OCI-M1 (cell line): ENCODE data around the gene CFAP45.

ENCODE experiments used
- DNase-seq: peaks from one replicate; lab custom pipeline; 2025; lab: John Stamatoyannopoulos, UW

Gene CFAP45

DNA sequence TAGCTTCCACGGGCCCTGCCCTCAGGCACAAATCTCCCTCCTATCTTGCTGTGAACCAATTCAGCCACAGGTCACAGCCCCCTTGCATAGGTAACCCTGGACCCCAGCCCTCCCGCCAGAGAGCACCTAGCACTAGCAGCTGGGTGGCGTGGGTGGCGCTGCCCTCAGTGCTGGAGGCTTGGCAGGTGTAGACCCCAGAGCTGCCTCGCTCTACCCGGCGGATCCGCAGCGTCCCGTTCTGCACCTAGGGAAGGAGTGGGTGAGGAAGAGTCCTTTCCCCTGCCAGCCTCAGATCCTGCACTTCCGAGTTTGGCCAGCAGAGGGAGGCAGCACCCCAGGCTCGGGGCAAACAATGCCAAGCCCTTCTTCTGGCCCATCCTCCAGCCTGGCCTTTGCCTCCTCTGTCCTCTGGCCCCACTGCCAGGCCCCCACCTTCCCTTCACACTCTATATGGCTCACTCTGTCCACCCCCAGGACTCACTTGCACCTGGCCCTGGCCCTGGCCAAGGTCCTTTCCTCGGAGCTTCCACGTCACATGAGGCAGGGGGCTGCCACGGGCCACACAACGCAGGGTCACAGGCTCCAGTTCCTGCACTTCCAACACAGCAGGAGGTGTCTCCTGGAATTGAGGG is 36.4 kb upstream of the CFAP45 start:
- peak; percentile 87 for DNase-seq

DNA sequence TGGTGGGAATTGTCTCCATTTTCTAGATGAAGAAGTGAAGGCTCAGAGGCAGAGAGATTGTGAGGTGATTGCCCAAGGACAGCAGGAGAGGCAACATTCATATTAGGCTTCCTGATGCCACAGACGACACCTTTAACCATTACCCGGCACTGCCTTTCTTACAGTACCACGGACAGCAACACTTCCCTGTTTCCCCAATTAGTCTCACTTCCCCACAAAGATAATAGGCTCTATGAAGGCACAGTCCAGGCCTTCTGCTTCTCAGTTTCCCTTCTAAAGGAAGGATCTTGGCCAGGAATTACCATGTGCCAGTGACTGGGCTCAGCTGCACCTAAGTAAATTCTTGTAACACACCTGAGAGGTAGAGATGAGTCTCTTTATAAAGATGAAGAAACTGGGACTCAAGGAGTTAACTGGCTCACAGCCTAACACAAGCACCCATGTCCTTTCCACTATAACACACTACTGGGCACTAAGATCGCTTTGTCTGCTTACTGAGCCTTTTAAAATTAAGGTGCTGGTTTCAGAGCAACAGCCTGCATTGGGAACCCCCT is 35.8 kb upstream of the CFAP45 start:
- DNase-seq = peak; percentile 62

- no peak for DNase-seq
Observed at GRCh38 chr1:159935305-159935704, 35.3 kb upstream of the CFAP45 start.

- no peak for DNase-seq
Observed at GRCh38 chr1:159934136-159935039, 34.4 kb upstream of the CFAP45 start.

GRCh38 chr1:159933347-159933746 is 33.4 kb upstream of the CFAP45 start:
- no peak for DNase-seq

DNA sequence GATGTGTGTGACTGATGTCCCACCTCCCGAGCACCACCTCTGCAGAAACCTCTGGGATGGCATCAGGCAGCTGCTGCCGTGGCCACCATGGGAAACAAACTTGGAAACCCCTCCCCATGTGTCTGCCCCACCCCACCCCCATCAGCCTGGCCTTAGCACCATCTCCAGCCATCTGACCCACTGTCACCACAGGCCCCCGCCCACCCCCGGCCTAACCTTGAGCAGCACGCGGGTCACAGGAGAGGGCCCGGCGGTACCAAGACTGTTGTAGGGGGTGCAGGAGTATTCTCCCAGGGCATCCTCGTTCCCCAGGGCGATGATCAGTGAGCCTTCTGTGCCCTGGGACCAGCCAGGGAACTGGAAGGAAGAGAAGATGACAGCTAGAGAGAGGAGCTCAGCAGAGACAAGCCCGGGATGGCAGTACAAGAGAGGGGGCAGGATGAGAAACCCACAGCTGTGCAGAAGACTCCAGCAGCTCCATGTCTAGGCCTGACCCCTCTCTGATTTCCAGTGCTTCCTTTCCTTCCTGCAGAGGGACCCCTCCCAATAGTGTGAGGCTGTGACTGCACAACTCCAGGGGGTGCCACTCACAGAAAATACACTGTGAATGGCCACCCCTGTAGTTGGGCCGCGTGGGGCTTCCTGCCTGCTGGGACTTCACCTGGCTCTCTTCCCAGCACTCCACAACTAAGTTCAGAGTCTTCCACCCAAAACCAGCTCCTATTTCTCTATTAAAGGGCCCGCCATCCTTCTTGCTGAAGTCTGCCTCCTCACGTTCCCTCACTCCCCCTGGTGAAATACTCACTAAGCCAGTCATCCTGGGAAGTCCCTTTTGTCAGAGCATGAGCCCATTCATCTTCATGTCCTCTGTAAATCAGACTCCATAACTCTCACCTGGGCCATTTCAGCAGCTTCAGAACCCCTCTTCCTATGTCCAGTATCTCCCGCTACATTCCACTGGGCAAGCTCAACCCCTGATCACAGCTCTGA is 32.6 kb upstream of the CFAP45 start:
- no peak for DNase-seq

- DNase-seq = no peak
Observed at GRCh38 chr1:159931795-159932173, 31.8 kb upstream of the CFAP45 start.

GRCh38 chr1:159931101-159931794 is 31.3 kb upstream of the CFAP45 start:
- no peak for DNase-seq

- no peak for DNase-seq
Observed at GRCh38 chr1:159930634-159931033, 30.7 kb upstream of the CFAP45 start.

DNA sequence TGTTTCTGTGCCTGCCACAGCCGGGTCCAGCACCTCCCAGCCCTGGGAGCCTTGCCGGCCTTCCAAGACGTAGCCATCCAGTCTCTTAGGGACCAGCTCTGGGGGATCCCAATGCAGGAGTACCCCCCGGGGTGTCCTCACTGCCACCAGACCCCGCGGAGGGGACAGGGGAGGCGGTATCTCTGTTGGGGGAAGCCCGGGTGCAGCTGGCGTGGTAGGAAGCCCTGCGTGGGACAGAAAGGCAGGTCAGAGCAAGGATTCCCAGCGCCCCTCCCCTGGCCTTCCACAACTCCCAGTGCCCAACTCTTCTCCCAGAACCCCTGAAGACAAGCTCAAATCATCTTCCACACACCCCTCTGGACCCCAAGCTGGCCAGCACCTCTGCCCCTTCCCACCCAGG is 30.3 kb upstream of the CFAP45 start:
- no peak for DNase-seq

DNA sequence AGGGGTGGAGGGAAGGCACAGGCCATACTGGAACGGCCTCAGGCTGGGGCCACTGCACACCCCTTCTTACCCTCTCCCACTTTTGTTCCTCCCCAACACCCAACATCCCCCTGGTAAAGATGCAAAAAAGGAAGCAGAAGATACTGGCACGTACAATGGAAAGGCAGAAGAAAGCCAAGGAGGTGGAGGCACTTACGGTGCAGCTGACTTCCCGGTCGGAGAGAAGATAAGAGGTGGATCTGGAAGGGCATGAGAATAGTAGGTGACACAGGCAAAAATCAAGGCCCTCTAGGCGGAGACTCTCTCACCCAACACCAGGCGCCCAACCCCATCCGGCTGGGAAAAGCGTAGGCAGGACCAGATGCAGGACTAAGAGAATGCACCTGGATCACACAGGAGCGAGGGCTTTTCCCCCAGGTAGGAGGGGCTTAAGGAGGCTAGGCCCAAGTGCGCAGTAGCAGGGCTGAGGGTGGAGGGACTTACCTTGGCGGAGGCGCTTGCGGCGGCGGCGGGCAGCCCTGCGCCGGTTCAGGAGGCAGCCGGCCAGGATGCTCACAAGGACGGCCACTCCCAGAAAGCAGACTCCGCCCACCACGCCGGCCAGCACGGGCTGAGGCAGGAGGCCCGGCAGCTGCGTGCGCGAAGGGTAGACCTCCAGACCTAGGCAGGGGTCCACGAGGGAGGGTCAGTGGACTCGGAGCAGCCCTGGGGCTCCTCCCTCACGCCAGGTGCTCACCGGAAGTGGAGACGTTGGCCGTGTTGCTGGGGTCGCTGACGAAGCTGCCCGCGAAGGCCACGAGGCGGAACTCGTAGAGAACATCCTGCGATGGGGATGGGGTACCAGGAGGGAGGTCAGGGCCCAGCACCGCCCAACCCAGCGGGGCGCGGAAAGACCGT is 29.4 kb upstream of the CFAP45 start:
- DNase-seq = no peak

GRCh38 chr1:159928491-159929050 is 28.6 kb upstream of the CFAP45 start:
- no peak for DNase-seq

DNA sequence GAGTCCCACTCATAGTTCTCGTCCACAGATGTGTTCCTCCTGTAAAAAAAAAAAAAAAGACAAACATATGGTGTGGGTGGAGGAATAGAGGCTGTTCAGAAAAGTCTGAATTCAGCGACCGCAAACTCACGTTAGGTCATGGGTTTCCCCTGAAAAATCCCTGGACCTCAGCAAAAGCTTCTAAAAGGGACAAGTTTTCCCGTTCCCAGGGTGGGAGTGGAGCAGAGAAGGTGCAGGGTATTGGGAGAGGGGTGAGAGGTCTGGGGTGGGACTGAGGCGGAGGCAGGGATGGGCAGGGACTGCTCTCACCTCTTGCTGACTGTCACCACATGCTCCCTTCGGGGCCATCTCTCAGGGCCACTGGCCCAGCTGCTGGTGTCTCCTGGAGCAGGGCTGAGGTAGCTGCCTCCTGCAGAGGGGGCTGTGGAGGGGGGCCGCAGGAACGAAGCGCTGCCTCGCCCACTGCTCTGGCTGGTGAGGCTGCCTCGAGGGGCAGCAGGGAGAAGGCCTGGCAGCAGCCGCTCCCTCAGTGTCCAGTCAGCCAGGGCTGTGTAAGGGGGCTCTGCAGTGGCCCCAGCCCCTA is 28.0 kb upstream of the CFAP45 start:
- DNase-seq = no peak

GRCh38 chr1:159927211-159927848 is 27.4 kb upstream of the CFAP45 start:
- DNase-seq = no peak

DNA sequence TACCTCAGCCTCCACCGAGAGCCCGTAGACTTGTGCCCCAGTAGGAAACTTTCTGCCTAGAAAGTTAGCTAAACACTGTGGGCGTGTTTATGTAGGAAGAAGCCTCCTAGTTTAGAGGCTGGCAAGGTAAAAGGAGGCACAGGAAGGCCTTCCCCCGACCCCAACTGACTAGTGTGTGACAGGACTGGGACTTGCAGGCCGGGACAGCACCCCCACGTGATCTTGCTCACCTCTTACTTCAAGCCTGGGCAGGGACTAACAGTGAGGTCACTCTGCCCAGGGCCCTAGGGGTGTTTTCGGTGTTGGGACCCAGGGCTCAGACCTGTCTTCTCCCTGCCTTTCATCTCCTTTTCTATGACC is 25.7 kb upstream of the CFAP45 start:
- DNase-seq = no peak

DNA sequence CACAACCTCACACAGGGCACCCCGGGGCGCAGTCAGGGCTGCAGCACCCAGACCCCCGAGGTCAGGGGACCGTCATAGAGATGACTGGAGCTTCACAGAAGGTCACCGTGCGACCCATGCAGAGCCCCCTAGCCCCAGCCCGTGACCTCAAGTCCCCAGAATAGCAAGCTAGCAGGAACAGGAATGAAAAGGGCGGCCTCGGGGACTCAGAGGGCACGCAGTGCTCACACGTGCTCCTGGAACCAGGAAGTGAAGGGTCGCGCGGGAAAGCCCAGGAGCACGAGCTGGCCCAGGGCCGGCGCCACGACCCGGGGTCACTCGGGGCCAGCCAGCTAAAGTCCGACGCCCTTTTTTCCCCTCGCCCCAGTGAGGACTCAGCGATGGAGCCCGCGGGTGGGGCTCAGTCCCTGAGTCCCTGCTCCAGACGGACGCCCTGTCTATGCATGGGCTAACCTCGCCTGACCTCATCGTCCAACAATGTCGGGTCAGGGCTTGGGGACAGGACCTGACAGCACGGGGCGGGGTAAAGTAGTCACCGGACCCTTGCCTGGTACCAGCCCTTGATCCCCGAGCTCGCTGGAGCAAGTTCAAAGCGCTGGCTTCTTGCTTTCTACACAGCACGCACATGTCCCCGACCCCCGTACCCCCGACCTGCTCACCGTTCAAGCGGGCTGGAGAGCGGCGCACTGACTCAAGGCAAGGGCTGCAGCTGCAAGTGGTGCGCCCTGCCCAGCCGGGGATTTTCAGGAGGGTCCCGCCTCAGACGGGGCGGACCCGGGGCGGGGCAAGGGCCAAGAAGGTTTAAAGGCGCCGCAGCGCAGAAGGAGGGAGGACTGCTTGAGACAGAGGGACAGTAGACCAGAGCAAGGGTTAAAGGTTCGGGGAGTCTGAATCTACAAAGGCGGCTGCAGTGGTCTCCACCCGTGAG is 25.1 kb upstream of the CFAP45 start, which contains the start of gene TAGLN2:
Gene TAGLN2 (minus strand): TSS at position 717 of the 928 bp plus-strand sequence. CDS start 4,998 bp downstream, outside the sequence.
- DNase-seq = peak; percentile 97

- DNase-seq = peak; percentile 88
Observed at GRCh38 chr1:159924025-159924790, 24.2 kb upstream of the CFAP45 start.
